ENCODE data around the gene AUTS2. TPM values are rescaled to one million over a fixed set of nuclear protein-coding genes. Genes with fewer than 3 reads are reported as not detected.

The AUTS2 gene
- polyA plus RNA-seq, 1 donor from 2014 or later, result 97.3 TPM

DNA sequence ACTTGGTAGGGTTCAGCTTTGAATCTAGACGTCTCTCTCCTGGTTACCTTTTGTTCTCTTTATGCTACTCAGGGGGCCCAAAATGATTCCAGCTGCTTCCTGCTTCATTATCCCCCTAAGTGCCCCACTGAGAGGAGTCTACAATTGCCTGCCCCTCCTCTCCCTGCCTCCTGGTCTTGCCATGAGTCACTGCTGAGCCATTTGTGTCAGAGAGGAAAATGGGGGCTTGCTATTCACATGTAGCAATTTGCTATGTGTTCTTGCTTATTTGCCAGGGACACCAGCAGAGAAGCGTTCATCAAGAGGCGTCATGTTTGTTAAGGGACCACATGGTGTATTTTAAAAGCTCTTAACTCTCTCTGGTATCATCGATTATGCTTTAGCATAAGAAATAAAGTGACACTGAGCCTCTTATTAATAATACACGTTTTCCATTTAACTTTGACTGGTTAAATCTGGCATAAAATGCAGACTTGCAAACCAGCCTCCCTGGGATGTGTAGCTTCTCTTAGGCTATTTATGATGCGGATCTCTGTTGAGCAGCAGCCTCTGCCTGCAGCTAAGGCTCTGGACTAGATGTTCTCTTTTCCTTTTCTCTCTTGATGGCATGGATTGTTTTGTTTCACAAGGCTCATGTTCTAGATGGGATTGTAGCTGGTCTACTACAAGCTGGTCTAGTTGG lies 239.3 kb downstream of the AUTS2 start:
- Histone ChIP-seq H3K27ac (ENCODE audit: low read length) (peak overlapping the region; percentile 77), H3K9ac (ENCODE audit: low read length) (peak overlapping the region; percentile 25), H2AFZ (ENCODE audit: low read depth, low read length) (no peak overlapping the region), H3K9me2 (ENCODE audit: insufficient read depth, low read length) (no peaks in the 10 kb centered on the region), H3F3A (ENCODE audit: insufficient read depth, low read length, poor library complexity, severe bottlenecking) (peaks cover 12% of the 10 kb centered on the region), H3K36me3 (ENCODE audit: insufficient read depth, low read length) (no peaks in the 10 kb centered on the region), H3K27me3 (ENCODE audit: insufficient read depth, low read depth, low read length) (no peaks in the 10 kb centered on the region), H4K20me1 (ENCODE audit: insufficient read depth) (no peaks in the 10 kb centered on the region), H3K79me2 (replicated peaks; ENCODE audit: insufficient read depth, low read length) (peaks cover 48% of the 10 kb centered on the region), H3K4me2 (ENCODE audit: low read length) (peak overlapping the region; percentile 16), H3K9me3 (ENCODE audit: low read length) (no peaks in the 10 kb centered on the region), H3K4me3 (ENCODE audit: low read length) (peak overlapping the region; percentile 42)
- TF ChIP-seq, protein P1, sequence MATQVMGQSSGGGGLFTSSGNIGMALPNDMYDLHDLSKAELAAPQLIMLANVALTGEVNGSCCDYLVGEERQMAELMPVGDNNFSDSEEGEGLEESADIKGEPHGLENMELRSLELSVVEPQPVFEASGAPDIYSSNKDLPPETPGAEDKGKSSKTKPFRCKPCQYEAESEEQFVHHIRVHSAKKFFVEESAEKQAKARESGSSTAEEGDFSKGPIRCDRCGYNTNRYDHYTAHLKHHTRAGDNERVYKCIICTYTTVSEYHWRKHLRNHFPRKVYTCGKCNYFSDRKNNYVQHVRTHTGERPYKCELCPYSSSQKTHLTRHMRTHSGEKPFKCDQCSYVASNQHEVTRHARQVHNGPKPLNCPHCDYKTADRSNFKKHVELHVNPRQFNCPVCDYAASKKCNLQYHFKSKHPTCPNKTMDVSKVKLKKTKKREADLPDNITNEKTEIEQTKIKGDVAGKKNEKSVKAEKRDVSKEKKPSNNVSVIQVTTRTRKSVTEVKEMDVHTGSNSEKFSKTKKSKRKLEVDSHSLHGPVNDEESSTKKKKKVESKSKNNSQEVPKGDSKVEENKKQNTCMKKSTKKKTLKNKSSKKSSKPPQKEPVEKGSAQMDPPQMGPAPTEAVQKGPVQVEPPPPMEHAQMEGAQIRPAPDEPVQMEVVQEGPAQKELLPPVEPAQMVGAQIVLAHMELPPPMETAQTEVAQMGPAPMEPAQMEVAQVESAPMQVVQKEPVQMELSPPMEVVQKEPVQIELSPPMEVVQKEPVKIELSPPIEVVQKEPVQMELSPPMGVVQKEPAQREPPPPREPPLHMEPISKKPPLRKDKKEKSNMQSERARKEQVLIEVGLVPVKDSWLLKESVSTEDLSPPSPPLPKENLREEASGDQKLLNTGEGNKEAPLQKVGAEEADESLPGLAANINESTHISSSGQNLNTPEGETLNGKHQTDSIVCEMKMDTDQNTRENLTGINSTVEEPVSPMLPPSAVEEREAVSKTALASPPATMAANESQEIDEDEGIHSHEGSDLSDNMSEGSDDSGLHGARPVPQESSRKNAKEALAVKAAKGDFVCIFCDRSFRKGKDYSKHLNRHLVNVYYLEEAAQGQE (IDR thresholded peaks at IDR 0.05; ENCODE audit: borderline replicate concordance), result peak; percentile 66
- TF ChIP-seq TAF1 (IDR thresholded peaks at IDR 0.05; ENCODE audit: low read depth) (no peak), EZH2 (IDR thresholded peaks at IDR 0.05; ENCODE audit: borderline replicate concordance, insufficient read depth, low read length, poor library complexity, severe bottlenecking) (no peak), RAD21 (conservative IDR thresholded peaks at IDR 0.05) (peak; percentile 53), SMC3 (conservative IDR thresholded peaks at IDR 0.05; ENCODE audit: poor library complexity) (peak; percentile 38), MXI1 (conservative IDR thresholded peaks at IDR 0.05; ENCODE audit: poor library complexity, severe bottlenecking) (peak; percentile 46), EP300 (conservative IDR thresholded peaks at IDR 0.05; ENCODE audit: poor library complexity, severe bottlenecking) (peak; percentile 80), POLR2AphosphoS5 (IDR thresholded peaks at IDR 0.05) (peak; percentile 80)
- TF ChIP-seq, protein P2, sequence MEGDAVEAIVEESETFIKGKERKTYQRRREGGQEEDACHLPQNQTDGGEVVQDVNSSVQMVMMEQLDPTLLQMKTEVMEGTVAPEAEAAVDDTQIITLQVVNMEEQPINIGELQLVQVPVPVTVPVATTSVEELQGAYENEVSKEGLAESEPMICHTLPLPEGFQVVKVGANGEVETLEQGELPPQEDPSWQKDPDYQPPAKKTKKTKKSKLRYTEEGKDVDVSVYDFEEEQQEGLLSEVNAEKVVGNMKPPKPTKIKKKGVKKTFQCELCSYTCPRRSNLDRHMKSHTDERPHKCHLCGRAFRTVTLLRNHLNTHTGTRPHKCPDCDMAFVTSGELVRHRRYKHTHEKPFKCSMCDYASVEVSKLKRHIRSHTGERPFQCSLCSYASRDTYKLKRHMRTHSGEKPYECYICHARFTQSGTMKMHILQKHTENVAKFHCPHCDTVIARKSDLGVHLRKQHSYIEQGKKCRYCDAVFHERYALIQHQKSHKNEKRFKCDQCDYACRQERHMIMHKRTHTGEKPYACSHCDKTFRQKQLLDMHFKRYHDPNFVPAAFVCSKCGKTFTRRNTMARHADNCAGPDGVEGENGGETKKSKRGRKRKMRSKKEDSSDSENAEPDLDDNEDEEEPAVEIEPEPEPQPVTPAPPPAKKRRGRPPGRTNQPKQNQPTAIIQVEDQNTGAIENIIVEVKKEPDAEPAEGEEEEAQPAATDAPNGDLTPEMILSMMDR (IDR thresholded peaks at IDR 0.05; ENCODE audit: poor library complexity, severe bottlenecking), result no peak

- no peaks in the 10 kb centered on the region for H4K20me1 ChIP-seq (ENCODE audit: insufficient read depth)
- H3K36me3 ChIP-seq (ENCODE audit: insufficient read depth, low read length), result no peaks in the 10 kb centered on the region
- no peak overlapping the region for H2AFZ ChIP-seq (ENCODE audit: low read depth, low read length)
- no peak overlapping the region for H3K4me2 ChIP-seq (ENCODE audit: low read length)
- H3F3A ChIP-seq (ENCODE audit: insufficient read depth, low read length, poor library complexity, severe bottlenecking), result peaks cover 12% of the 10 kb centered on the region
- peaks cover 61% of the 10 kb centered on the region for H3K79me2 ChIP-seq (replicated peaks; ENCODE audit: insufficient read depth, low read length)
- H3K9ac ChIP-seq (ENCODE audit: low read length), result no peak overlapping the region
- no peaks in the 10 kb centered on the region for H3K27me3 ChIP-seq (ENCODE audit: insufficient read depth, low read depth, low read length)
- H3K4me3 ChIP-seq (ENCODE audit: low read length), result no peak overlapping the region
- H3K27ac ChIP-seq (ENCODE audit: low read length), result no peak overlapping the region
- H3K9me2 ChIP-seq (ENCODE audit: insufficient read depth, low read length), result no peaks in the 10 kb centered on the region
- no peak for TF ChIP-seq EZH2 (IDR thresholded peaks at IDR 0.05; ENCODE audit: borderline replicate concordance, insufficient read depth, low read length, poor library complexity, severe bottlenecking)
- TF ChIP-seq EP300 (conservative IDR thresholded peaks at IDR 0.05; ENCODE audit: poor library complexity, severe bottlenecking), result no peak
- TF ChIP-seq SMC3 (conservative IDR thresholded peaks at IDR 0.05; ENCODE audit: poor library complexity), result no peak
- no peak for TF ChIP-seq TAF1 (IDR thresholded peaks at IDR 0.05; ENCODE audit: low read depth)
- TF ChIP-seq POLR2AphosphoS5 (IDR thresholded peaks at IDR 0.05), result no peak
- TF ChIP-seq, protein P1 (IDR thresholded peaks at IDR 0.05; ENCODE audit: borderline replicate concordance), result no peak
- TF ChIP-seq RAD21 (conservative IDR thresholded peaks at IDR 0.05), result no peak
- TF ChIP-seq, protein P2 (IDR thresholded peaks at IDR 0.05; ENCODE audit: poor library complexity, severe bottlenecking), result no peak
- no peak for TF ChIP-seq MXI1 (conservative IDR thresholded peaks at IDR 0.05; ENCODE audit: poor library complexity, severe bottlenecking)
- H3K9me3 ChIP-seq (ENCODE audit: low read length), result no peaks in the 10 kb centered on the region
These were observed 241.5 kb downstream of the AUTS2 start for GRCh38 chr7:69839782-69840181.
